Kasumi-1 (cell line): Measurements from ENCODE around the gene PCDHB11.
"Not testable (repeated sequence)": the region's sequence is repeated elsewhere in the genome, so short reads cannot be mapped to it uniquely, and the experiment has no call there.

Source experiments
- DNase-seq, 2 experiments: peaks; one replicate each; lab custom pipeline; 2025; lab: John Stamatoyannopoulos, UW

PCDHB11 gene

GRCh38 chr5:141241496-141241895 lies 42.1 kb downstream of the PCDHB11 start:
- DNase-seq = no peak

DNA sequence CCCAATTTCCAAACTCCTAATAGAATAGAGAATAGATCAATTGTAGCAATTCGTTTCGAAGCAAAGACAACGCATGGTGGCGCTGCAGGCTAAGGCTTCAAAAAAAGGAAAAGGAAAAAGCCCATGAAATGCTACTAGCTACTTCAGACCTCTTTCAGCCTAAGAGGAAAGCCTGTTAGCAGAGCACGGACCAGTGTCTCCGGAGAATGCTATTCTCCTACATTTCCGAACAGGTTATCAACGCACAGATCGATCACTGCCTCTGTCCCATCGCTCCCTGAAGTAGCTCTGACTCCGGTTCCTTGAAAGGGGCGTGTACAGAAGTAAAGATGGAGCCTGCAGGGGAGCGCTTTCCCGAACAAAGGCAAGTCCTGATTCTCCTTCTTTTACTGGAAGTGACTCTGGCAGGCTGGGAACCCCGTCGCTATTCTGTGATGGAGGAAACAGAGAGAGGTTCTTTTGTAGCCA lies 45.9 kb downstream of the PCDHB11 start, which contains the start of gene PCDHB15:
Gene PCDHB15 (plus strand): TSS at position 146 of the 468 bp plus-strand sequence. CDS start 184 bp downstream, at position 330.
- no peak for DNase-seq

GRCh38 chr5:141246971-141247370 lies 47.5 kb downstream of the PCDHB11 start:
- DNase-seq = not testable (repeated sequence)

DNA sequence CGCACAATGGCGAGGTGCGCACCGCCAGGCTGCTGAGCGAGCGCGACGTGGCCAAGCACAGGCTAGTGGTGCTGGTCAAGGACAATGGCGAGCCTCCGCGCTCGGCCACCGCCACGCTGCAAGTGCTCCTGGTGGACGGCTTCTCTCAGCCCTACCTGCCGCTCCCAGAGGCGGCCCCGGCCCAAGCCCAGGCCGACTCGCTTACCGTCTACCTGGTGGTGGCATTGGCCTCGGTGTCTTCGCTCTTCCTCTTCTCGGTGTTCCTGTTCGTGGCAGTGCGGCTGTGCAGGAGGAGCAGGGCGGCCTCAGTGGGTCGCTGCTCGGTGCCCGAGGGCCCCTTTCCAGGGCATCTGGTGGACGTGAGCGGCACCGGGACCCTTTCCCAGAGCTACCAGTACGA lies 48.0 kb downstream of the PCDHB11 start:
- DNase-seq = not testable (repeated sequence)

GRCh38 chr5:141250576-141250975 lies 51.1 kb downstream of the PCDHB11 start:
- DNase-seq = no peak
